OCI-LY1 (cell line): ENCODE results near the gene HMX1.

Experiments used
- H2AFZ ChIP-seq: fragments of 200-600 bp; sonication (generic), shearing (Covaris generic); 2 replicates; pipeline ENCODE4 v1.6.0; 2014; ENCODE audit warnings: antibody characterized with exemption, mild to moderate bottlenecking, low read length
- H3F3A ChIP-seq: fragments of 200-600 bp; sonication (generic), shearing (Covaris generic); 2 replicates; pipeline ENCODE4 v1.6.0; 2014; ENCODE audit warnings: mild to moderate bottlenecking, antibody characterized with exemption, low read length, moderate library complexity; ENCODE audit not compliant: insufficient read depth
- H3K27ac ChIP-seq: fragments of 200-600 bp; sonication (generic); 2 replicates; pipeline ENCODE4 v1.5.1; 2014; ENCODE audit warnings: low read length, mixed run types, mild to moderate bottlenecking, low read depth; ENCODE audit not compliant: poor library complexity, severe bottlenecking
- H3K27me3 ChIP-seq: fragments of 200-600 bp; sonication (generic); 2 replicates; pipeline ENCODE4 v1.6.0; 2014; ENCODE audit warnings: antibody characterized with exemption, mild to moderate bottlenecking, low read length, moderate library complexity; ENCODE audit not compliant: insufficient read depth
- H3K36me3 ChIP-seq: fragments of 200-600 bp; sonication (generic); 2 replicates; pipeline ENCODE4 v1.6.1; 2014; ENCODE audit warnings: mild to moderate bottlenecking, antibody characterized with exemption, low read length, moderate library complexity, mixed read lengths; ENCODE audit not compliant: insufficient read depth
- H3K4me1 ChIP-seq: fragments of 200-600 bp; sonication (generic); 2 replicates; pipeline ENCODE4 v1.5.1; 2014; ENCODE audit warnings: mild to moderate bottlenecking, low read length, moderate library complexity; ENCODE audit not compliant: insufficient read depth, severe bottlenecking
- H3K4me2 ChIP-seq: fragments of 200-600 bp; sonication (generic), shearing (Covaris generic); 2 replicates; pipeline ENCODE4 v1.6.1; 2014; ENCODE audit warnings: low read length
- H3K4me3 ChIP-seq: fragments of 200-600 bp; sonication (generic); 2 replicates; pipeline ENCODE4 v1.5.1; 2014; ENCODE audit warnings: low read length, low read depth, mild to moderate bottlenecking, mixed read lengths; ENCODE audit not compliant: poor library complexity, severe bottlenecking
- H3K79me2 ChIP-seq: fragments of 200-600 bp; shearing (Covaris generic); 2 replicates; pipeline ENCODE4 v1.6.1; 2016; ENCODE audit warnings: mixed run types, low read length, mixed read lengths; ENCODE audit not compliant: insufficient read depth
- H3K9ac ChIP-seq: fragments of 200-600 bp; sonication (generic), shearing (Covaris generic); 2 replicates; pipeline ENCODE4 v1.6.1; 2014; ENCODE audit warnings: mild to moderate bottlenecking, low read length, mixed read lengths
- H3K9me2 ChIP-seq: fragments of 200-600 bp; sonication (generic), shearing (Covaris generic); 2 replicates; pipeline ENCODE4 v1.6.1; 2014; ENCODE audit warnings: low read depth, mild to moderate bottlenecking, low read length, mixed read lengths
- H3K9me3 ChIP-seq: fragments of 200-600 bp; shearing (Covaris generic); 2 replicates; pipeline ENCODE4 v1.6.1; 2014; ENCODE audit warnings: low read length, mixed read lengths
- H4K20me1 ChIP-seq: fragments of 200-600 bp; sonication (generic), shearing (Covaris generic); 2 replicates; pipeline ENCODE4 v1.6.0; 2016; ENCODE audit warnings: mild to moderate bottlenecking, low read length; ENCODE audit not compliant: insufficient read depth
- CTCF ChIP-seq: fragments of 200-600 bp; sonication (generic), shearing (Covaris generic); IDR thresholded peaks from 2 replicates; pipeline ENCODE4 v1.5.1; 2017; ENCODE audit warnings: mild to moderate bottlenecking, antibody characterized with exemption, low read length, moderate library complexity, mixed read lengths
- EZH2 ChIP-seq: fragments of 200-600 bp; sonication (generic), shearing (Covaris generic); IDR thresholded peaks from 2 replicates; pipeline ENCODE4 v1.8.0; 2017; ENCODE audit warnings: borderline replicate concordance, mixed run types, mild to moderate bottlenecking, antibody characterized with exemption, low read length, moderate library complexity, mixed read lengths

Gene HMX1

DNA sequence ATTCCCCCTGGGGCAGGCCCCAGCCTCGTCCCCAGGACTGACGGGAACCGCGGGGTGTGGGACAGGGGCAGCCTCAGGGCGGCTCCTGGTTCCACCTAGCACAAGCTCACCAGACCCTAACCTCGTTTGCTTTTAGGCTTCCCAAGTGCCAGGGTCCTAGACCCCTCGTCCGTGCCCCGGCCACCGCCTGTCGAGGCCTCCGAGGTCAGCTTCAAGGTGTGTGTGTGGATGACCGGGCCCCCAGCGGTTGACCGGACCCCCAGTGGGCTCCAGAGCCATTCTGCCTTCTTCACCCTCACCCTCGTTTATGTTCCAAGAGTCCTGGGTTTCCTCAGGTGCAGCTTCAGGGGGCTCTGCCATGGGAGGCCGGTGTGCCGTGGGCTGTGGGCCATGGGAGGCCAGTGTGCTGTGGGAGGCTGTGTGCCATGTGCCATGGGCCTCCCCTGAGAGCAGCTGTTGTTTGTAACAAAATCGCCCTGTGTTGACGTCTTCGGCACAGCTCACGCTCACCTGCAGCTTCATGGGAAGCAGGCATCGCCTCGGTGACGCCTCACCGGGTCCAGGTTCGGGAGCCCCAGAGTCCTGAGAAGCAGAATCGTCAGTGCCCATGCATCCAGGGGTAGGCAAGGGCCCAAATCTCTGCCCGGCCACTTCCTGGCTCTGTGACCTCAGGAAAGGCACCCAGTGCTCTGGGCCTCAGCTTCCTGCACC, 43.0 kb upstream of the HMX1 start:
- Histone ChIP-seq H3K27ac (no peak overlapping the region), H4K20me1 (no peaks in the 10 kb centered on the region), H3K36me3 (no peaks in the 10 kb centered on the region), H3K9me2 (no peaks in the 10 kb centered on the region), H3K27me3 (no peaks in the 10 kb centered on the region), H3K79me2 (no peaks in the 10 kb centered on the region), H3K9ac (no peak overlapping the region), H3K9me3 (no peaks in the 10 kb centered on the region), H3K4me3 (no peak overlapping the region), H3F3A (no peaks in the 10 kb centered on the region), H3K4me1 (no peaks in the 10 kb centered on the region), H2AFZ (no peak overlapping the region), H3K4me2 (no peak overlapping the region)
- TF ChIP-seq EZH2 (no peak), CTCF (no peak)

GRCh38 chr4:8913858-8914460, 42.3 kb upstream of the HMX1 start:
- Histone ChIP-seq H3K36me3 (no peaks in the 10 kb centered on the region), H3K79me2 (no peaks in the 10 kb centered on the region), H3F3A (no peaks in the 10 kb centered on the region), H3K9me2 (no peaks in the 10 kb centered on the region), H2AFZ (no peak overlapping the region), H3K9ac (no peak overlapping the region), H3K9me3 (no peaks in the 10 kb centered on the region), H4K20me1 (no peaks in the 10 kb centered on the region), H3K4me2 (no peak overlapping the region), H3K27me3 (no peaks in the 10 kb centered on the region), H3K4me3 (no peak overlapping the region), H3K27ac (no peak overlapping the region), H3K4me1 (no peaks in the 10 kb centered on the region)
- TF ChIP-seq EZH2 (no peak), CTCF (no peak)

DNA sequence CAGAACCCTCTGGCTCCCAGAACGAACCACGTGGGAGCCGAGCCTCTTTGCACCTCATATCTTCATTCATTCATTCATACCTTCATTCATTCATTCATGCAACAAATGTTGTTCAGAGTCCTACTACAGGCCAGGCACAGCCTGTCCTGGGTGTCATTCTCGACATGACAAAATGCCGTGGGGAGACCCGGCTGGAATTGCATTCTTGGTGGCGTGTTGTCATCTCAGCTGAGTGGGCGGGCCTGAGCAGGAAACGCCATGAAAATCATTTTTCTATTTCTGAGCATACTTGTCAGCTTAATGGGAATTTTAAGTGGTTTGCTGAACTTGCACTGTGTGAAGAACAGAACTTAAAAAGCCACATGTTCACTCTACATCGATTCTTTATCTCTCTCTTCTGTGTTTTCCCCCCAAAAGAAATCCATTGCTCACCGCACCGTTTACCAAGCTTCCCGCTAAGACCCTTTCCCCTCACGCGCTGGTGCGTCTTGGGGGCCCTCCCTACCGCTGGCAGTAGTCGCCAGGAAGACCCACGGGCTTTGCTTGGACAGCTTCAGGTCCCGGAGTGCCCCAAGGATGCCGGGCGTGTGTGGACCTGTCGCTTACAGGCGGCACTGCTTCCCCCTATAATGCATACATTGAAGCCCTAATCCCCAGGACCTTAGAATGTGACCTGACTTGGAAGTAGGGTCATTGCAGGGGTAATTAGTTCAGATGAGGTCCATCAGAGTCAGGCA, 41.6 kb upstream of the HMX1 start:
- Histone ChIP-seq H3K9me3 (no peaks in the 10 kb centered on the region), H3K4me3 (no peak overlapping the region), H3F3A (no peaks in the 10 kb centered on the region), H2AFZ (no peak overlapping the region), H3K4me2 (no peak overlapping the region), H3K36me3 (no peaks in the 10 kb centered on the region), H3K27ac (no peak overlapping the region), H3K9ac (no peak overlapping the region), H4K20me1 (no peaks in the 10 kb centered on the region), H3K79me2 (no peaks in the 10 kb centered on the region), H3K4me1 (no peaks in the 10 kb centered on the region), H3K9me2 (no peaks in the 10 kb centered on the region), H3K27me3 (no peaks in the 10 kb centered on the region)
- TF ChIP-seq CTCF (no peak), EZH2 (no peak)
